Amygdala (tissue), 56 donors: Measurements from ENCODE around the gene EML1.

Experiments
- DNase-seq, 56 donors: peaks; one replicate each; lab custom pipeline; 2025; lab: John Stamatoyannopoulos, UW

The EML1 gene

DNA sequence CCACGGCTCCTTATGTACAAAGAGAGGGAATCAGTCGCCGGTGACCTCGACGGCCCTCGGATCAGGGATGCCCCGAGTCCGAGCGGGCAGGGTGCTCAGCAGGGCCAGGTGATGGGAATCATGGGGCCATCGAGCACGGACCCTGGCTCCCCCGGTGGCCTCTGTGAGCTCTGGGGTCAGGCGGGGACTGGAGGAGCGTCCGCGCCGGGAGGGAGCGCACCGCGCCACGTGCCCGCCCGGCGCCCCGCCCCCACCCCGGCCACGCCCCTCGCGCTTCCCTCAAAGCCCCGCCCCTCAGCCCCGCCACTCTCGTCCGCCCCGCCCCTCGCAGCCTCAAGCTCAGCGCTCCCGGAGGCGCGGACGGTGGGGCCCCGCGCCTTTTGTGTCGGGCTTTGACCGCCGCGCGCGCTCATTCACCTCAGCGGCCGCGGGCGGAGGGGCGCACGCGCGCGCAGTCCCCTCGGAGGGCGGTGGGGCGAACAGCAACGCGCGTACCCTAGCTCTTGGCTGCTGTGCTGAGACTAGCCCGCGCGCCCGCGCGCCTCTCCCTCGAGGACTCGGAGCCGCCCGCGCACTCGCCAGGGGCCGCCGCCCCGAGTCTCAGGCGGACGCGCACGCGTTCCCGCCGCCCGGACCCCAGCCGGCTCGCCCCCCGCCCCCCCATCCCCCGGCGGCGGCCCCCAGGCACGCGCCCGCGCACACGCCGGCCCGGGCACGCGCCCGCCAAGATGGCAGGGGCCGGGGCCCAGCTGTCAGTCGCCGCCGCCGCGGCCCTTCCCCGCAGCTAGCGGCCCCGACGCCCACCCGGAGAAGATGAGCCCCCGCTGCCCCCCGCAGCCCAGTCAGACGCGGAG, 178.1 kb downstream of the EML1 start:
- peak in 52 of 56 donors; percentile 36 to 89 (median 67) for DNase-seq

DNA sequence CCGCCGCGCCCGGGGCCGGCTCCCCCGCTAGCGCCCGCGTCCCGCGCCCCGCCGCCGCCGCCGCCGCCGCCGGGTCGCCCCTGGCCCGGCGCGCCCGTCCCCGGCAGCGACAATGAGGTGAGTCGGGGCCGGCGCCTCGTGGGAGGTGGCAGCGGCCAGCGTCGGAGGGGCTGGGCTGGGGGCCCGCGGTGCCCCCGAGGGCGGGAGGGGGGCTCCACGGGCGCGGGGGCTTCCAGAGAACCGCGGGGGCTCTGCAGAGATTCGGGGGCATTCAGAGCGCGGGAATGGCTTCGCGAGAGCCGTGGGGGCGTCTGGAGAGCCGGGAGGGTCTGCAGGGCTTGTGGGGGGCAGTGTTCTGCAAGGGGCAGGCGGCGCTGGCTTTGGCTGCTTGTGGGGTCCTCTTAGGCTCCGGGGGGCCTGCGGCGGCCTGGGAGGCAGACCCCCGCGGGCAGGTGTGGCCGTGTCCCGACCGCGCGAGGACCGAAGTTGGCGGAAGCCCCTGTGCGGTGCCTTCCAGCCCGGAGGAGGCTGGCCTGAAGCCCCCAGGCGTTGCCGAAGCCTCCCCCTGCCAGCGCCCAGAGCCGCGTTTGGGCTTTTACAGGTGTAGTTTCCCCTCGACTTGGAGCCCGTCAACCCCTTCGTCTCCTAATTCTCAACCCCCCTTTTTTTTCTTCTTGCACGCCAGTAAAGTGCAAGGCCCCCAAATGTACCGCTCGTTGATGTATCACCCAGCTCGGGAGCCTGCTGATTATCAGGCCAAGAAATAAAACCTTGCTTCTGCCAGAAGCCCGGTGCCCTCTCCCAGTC, 178.9 kb downstream of the EML1 start:
- DNase-seq: peak in 1 of 56 donors; percentile 20

DNA sequence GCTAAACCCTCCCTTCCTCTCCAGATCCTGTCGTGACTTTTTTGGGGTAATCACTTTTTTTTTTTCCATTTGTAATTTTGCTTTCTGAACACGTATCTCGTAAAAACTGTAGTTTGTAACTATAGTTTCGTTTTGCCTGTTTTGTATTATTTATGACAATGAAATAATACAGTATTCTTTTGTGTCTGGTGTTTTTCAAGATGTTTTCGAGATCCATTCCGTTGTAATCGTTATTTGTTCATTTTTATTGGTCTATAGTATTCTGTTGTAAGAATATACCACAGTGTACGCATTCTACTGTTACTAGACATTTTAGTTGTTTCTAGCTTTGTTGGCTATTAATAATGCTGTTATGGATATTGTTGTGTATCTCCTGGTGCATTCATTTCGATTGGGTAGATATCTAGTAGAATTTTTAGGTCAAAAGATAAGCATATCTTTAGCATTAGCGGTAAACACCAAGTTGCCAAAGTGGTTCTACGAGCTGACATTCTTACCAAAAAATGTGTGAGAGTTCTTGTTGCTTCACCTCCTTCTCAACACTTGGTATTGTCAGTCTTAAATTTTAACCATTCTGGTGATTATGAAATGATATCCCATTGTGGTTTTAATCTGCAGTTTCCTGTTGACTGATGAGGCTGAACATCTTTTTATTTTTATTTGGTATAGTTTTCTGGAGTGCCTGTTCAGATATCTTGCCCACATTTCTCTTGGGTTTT, 179.7 kb downstream of the EML1 start:
- DNase-seq: no peak

DNA sequence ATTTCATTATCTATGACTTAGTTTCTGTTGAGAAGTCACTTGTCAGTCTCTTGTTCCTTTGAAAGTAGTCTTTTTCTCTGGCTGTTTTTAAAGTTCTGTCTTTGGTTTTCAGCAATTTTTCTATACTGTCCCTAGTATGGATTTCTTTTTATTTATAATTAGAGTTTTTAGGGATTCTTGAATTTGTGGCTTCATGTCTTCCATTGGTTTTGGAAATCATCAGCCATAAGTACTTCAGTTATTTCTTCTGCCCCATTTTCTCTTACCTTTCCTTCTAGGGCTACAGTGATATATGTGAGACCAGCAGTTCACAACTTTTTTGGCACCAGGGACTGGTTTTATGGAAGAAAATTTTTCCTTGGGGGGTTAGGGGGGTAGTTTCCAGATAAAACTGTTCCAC, 182.0 kb downstream of the EML1 start:
- no peak for DNase-seq

DNA sequence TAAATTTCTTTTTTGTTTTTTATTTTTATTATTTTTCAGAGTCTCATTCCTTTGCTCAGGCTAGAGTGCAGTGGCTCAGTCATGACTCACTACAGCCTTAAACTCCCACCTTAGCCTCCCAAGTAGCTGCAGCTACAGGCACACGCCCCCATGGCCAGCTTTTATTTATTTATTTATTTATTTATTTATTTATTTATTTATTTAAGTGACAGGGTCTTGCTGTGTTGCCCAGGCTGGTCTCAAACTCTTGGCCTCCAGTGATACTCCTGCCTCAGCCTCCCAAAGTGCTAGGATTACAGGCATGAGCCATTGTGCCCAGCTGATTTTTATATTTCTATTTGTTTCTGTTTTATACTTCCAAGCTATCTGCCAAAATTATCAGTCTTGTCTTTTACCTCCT, 182.8 kb downstream of the EML1 start:
- DNase-seq: no peak

DNA sequence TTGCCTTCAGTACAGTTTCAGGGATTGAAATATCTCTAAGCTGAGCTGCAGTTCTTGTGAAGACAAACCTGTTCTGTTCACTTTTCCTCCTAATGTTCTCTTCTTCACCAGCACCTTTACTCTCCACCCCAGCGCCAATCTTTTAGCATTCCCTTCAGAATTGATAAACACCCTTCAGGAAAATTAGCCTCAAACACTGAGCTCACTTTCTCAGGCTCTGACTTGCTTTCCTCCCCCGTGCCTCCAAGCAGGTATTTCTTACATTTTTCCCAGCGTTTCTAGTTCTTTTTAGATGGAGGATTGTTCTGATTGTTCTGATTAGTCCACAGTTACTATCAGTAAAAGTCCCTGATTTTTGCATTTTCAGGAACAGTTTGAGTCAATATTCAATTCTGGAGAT, 183.5 kb downstream of the EML1 start:
- DNase-seq: no peak

DNA sequence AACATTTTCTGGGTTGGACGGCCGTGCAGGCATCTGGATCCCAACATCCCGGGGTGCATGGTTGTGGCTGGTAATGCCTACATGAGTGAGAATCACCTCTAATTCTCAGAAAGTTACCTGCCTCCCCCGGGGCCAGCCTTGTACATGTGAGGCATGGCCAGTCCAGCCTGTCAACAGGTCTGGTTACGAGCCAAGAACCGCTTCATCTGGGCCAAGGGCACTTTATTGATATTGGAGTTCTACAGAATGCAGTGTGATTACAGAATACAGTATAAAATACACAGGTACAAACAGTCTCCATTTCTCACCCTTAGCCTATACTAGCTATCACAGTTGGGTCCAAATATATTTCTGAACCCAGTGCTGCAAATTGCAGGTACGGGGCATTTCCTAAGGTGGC, 187.1 kb downstream of the EML1 start:
- DNase-seq: no peak

DNA sequence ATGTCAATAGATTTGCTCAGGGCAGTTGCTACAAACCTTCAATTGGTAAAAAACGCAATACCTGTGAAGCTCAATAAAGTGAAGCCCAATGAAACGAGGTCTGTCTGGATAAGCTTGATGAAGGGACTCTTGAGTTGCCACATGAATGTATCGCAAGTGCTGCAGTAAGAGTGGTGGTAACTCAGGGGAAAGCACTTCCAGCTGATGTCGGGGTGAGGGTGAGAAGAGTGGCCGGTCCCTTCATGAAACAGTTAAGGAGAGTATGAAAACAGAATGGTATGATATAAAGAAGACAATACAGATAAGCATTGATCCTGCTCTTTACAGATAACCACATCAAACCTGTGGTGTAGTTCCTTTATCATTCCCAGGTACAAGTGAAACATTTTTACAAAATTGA, 188.6 kb downstream of the EML1 start:
- DNase-seq: no peak

DNA sequence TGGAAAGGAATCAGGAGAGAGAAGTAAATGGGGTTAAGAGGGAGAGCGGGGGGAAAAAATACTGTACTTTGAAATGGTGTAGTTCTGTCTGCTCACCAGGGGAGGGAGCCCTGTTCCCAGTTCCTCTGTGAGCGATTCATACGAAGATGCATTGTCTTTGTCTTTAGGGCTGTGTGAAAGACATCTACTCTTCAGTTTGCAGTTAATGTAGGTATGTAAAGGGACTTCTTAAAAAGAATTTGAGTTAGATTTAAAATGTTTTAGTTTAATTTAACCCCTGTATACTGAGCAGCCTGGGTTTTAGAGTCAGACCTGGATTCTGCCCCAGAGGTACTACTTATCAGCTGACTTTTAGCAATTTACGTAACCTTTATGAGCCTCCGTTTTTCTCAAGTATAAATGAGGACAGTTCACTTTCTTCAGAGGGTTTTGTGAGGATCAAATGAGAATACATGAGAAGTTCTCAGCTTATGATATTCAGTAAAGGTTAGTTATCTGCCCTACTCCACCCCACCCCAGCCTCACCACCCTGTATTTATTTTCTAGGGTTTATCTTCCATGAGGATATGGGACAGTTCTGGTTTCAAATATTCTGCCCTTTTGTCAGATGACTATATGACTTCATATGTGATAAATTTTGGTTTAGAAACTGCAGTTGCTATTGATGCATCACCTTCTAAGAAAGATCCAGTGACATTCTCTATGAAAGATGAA, 189.5 kb downstream of the EML1 start:
- peak in 25 of 56 donors; percentile 10 to 64 (median 23) for DNase-seq

DNA sequence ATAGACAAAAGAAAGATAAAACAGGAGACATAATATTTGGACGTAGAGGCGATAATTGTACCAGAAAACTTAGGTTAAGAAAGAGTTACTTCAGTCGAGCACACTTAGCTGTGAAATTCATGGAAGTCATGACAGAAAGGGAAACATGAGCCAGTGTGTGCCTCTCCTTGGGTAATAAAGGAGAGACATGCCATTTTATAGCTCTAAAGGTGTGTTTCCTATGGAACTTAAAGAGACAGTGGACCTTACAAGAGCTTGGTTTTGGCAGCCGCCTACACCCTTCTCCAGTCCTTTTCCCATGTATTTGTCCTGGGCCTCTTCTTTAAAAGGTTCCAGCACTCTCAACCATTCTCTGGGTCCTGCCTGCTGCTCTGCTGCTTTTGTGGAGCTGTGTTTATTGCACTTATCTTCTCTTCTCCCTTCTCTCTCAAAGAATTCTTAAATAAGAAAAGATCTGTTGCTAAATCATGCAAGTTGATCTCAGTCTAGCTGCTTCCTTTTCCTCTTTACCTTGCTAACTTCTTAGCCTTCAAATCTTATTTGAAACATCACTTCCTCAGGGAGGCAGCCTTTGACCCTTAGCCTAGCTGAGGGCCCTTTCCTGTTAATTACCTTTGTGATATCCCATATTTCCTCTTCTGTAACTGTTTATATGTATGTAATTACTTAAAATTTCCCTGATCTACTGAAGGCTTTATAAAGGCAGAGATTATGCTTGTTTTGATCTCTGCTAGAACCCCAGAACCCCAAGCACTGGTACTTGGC, 190.2 kb downstream of the EML1 start:
- no peak for DNase-seq

DNA sequence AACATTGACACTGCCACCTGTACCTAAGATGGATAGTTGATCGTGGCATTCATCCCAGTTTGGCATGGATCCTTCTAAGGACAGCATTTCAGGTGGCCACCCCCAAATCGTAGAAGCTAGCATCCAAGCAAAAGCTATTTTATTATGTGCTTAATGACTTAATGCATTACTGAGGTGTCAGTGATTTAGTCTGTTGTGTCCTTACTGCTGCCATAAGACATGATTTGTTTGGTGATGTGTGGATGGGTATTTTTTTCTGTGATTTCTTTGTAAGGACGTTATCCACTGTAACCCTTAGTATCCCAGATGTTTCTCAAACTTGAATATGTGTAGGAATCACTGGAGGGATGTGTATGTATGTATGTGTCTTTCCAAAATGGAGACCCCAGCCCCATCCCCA, 190.8 kb downstream of the EML1 start:
- no peak for DNase-seq

DNA sequence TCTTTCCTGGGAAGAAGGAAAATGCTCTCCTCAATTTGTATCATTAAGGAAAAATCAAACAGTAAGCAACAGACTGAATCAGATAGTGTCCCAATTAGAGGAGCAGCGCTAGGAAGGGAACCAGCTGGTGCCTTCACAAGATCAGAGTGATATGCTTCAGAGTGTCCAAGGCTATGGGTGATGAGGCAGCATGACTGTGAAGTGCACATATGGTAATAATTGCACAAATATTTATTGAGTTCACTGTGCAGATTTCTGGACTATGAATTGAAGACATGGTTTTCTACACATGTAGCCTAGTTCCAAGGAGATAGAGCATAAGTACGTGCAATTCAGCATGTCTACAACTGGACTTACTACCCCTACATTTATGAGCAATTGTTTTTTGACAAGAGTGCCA, 193.2 kb downstream of the EML1 start:
- no peak for DNase-seq

DNA sequence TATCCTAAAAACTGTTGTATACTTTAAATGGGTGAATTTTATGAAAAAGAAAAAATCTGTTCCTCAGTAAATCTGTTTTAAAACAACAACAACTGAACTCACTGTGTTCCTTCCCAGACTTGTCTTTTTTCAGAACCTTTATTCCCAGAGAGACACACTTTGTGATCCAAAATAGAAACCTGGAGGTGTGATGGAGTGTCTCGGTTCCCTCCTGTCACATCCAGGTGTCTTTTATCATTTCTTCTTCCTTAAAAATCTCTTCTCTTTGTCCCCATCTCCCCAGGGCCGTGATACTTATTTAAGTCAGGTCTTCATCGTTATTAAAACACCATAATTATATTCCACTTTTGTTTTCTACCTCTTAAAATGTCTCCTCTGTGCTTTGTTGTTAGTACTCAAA, 195.8 kb downstream of the EML1 start:
- no peak for DNase-seq

DNA sequence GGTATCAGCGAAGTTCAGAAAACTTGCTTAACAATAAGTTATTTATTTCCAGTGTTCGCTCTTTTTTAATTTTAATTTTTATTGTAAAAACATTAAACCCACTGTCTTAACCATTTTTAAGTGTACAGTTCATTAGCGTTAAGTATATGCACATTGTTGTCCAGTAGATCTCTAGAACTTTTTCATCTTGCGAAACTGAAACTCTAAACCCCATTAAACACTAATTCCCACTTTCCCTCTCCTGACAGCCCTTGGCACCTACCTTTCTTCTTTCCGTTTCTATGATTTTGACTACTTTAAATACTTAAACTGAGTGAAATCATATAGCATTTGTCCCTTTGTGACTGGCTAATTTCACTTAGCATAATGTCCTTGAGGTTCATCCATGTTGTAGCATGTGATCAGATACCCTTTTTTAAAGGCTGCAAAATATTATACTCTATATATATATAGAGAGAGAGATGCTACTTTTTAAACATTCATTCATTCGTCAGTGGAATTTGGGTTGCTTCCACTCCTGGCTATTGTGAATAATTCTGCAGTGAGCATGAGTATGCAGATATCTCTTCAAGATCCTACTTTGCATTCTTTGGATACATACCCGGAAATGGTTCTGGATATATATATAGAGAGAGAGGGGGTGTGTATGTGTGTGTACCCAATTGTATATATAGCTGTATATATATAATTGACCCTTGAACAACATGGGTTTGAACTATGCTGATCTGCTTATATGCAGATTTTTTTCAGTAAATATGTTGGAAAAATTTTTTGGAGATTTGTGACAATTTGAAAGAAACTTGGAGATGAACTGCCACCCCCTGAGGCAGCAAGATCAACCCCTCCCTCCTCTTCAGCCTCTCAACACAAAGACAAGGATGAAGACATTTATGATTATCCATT, 197.3 kb downstream of the EML1 start:
- no peak for DNase-seq

DNA sequence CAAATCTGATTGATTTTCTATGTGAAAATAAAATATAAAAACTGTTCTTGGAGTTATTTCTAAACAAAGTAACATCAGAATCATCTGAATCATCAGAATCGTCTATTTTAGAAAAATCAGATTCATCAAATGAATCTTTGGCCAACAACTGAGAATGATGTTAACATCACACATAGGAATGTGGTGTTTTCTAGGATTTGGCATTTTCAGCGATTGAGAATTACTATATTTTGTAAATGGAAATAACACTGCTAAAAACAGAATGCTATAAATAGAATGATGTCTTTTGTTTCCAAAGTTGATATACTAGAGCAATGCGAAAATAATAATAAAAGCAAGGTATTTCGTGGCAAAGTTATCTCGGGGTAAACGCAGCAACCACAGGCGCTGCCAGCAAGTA, 198.1 kb downstream of the EML1 start:
- DNase-seq: no peak
